H9 (cell line): ENCODE measurements around the gene RAPGEF3. TPM values are rescaled to one million over a fixed set of nuclear protein-coding genes. Genes with fewer than 3 reads are reported as not detected.

Experiments used
- DNase-seq: peaks from one replicate; pipeline ENCODE4 v3.0.0-alpha.2; 2017
- H2AFZ ChIP-seq: one replicate; pipeline ENCODE4 v1.6.1; 2013; ENCODE audit warnings: mild to moderate bottlenecking, low read length, control low read depth, moderate library complexity
- H2AK5ac ChIP-seq: 2 replicates; pipeline ENCODE4 v1.6.1; 2013; ENCODE audit warnings: low read length, control low read depth, mixed read lengths; ENCODE audit not compliant: insufficient read length
- H2BK120ac ChIP-seq: one replicate; pipeline ENCODE4 v1.6.1; 2013; ENCODE audit warnings: low read depth, mild to moderate bottlenecking, low read length, control low read depth, inconsistent platforms; ENCODE audit not compliant: poor library complexity, severe bottlenecking
- H2BK12ac ChIP-seq: 2 replicates; pipeline ENCODE4 v1.6.1; 2013; ENCODE audit warnings: low read length, control low read depth, mixed read lengths, low read depth; ENCODE audit not compliant: insufficient read length
- H2BK15ac ChIP-seq: 2 replicates; pipeline ENCODE4 v1.6.1; 2013; ENCODE audit warnings: low read depth, low read length, control low read depth
- H2BK20ac ChIP-seq: one replicate; pipeline ENCODE4 v1.6.1; 2013; ENCODE audit warnings: low read depth, mild to moderate bottlenecking, low read length, control low read depth, inconsistent platforms; ENCODE audit not compliant: poor library complexity, severe bottlenecking
- H2BK5ac ChIP-seq: 2 replicates; pipeline ENCODE4 v1.6.1; 2013; ENCODE audit warnings: low read length, control low read depth, mixed read lengths; ENCODE audit not compliant: insufficient read length
- H3K14ac ChIP-seq: 2 replicates; pipeline ENCODE4 v1.6.1; 2013; ENCODE audit warnings: low read length, control low read depth; ENCODE audit not compliant: insufficient read depth
- H3K18ac ChIP-seq: 2 replicates; pipeline ENCODE4 v1.6.1; 2013; ENCODE audit warnings: low read depth, mild to moderate bottlenecking, mixed read lengths, low read length, control low read depth; ENCODE audit not compliant: insufficient read length
- H3K23ac ChIP-seq: 2 replicates; pipeline ENCODE4 v1.6.1; 2013; ENCODE audit warnings: low read length, control low read depth, mixed read lengths, low read depth; ENCODE audit not compliant: insufficient read length
- H3K23me2 ChIP-seq: 2 replicates; pipeline ENCODE4 v1.6.1; 2013; ENCODE audit warnings: low read depth, mild to moderate bottlenecking, mixed read lengths, low read length, control low read depth; ENCODE audit not compliant: insufficient read length, poor library complexity, severe bottlenecking
- H3K27ac ChIP-seq: 2 replicates; pipeline ENCODE4 v1.5.1; 2013; ENCODE audit warnings: low read length, control low read depth, mixed read lengths, low read depth; ENCODE audit not compliant: insufficient read length
- H3K27me3 ChIP-seq: 2 replicates; pipeline ENCODE4 v1.6.1; 2013; ENCODE audit warnings: low read length, control low read depth, inconsistent platforms; ENCODE audit not compliant: insufficient read depth
- H3K4ac ChIP-seq: 2 replicates; pipeline ENCODE4 v1.6.1; 2013; ENCODE audit warnings: low read depth, mild to moderate bottlenecking, control low read depth, inconsistent platforms, low read length, moderate library complexity
- H3K4me1 ChIP-seq: 2 replicates; pipeline ENCODE4 v1.6.1; 2013; ENCODE audit warnings: low read length, control low read depth, inconsistent platforms; ENCODE audit not compliant: insufficient read depth
- H3K4me2 ChIP-seq: 2 replicates; pipeline ENCODE4 v1.6.1; 2013; ENCODE audit warnings: low read length, control low read depth, mixed read lengths; ENCODE audit not compliant: insufficient read length, insufficient read depth
- H3K56ac ChIP-seq: 2 replicates; pipeline ENCODE4 v1.6.1; 2013; ENCODE audit warnings: low read depth, mild to moderate bottlenecking, mixed read lengths, low read length, control low read depth; ENCODE audit not compliant: insufficient read length
- H3K79me1 ChIP-seq: 2 replicates; pipeline ENCODE4 v1.6.1; 2013; ENCODE audit warnings: low read depth, mild to moderate bottlenecking, moderate library complexity, low read length, control low read depth, inconsistent platforms; ENCODE audit not compliant: insufficient read depth, poor library complexity, severe bottlenecking
- H3K79me2 ChIP-seq: 2 replicates; pipeline ENCODE4 v1.6.1; 2013; ENCODE audit warnings: low read length, control low read depth, inconsistent platforms; ENCODE audit not compliant: insufficient read depth
- H3K9ac ChIP-seq: 2 replicates; pipeline ENCODE4 v1.6.1; 2013; ENCODE audit warnings: low read length, control low read depth, mixed read lengths; ENCODE audit not compliant: insufficient read length; ENCODE audit errors: extremely low read depth
- H3K9me3 ChIP-seq: one replicate; pipeline ENCODE4 v1.6.1; 2013; ENCODE audit warnings: low read depth, low read length, inconsistent platforms; ENCODE audit not compliant: control insufficient read depth
- H3T11ph ChIP-seq: one replicate; pipeline ENCODE4 v1.6.1; 2013; ENCODE audit warnings: mild to moderate bottlenecking, low read length, control low read depth, inconsistent platforms
- H4K20me1 ChIP-seq: one replicate; pipeline ENCODE4 v1.6.1; 2013; ENCODE audit not compliant: control insufficient read depth, insufficient read length, insufficient read depth
- H4K5ac ChIP-seq: 2 replicates; pipeline ENCODE4 v1.6.1; 2013; ENCODE audit warnings: low read depth, mild to moderate bottlenecking, mixed read lengths, low read length, control low read depth; ENCODE audit not compliant: insufficient read length
- H4K8ac ChIP-seq: replicated peaks from 2 replicates; pipeline ENCODE4 v1.6.1; 2013; ENCODE audit warnings: low read length, control low read depth, mixed read lengths, low read depth; ENCODE audit not compliant: insufficient read length
- H4K91ac ChIP-seq: 2 replicates; pipeline ENCODE4 v1.6.1; 2013; ENCODE audit warnings: low read depth, mild to moderate bottlenecking, moderate library complexity, mixed read lengths, low read length, control low read depth; ENCODE audit not compliant: insufficient read length
- H3K27ac Mint-ChIP-seq, 3 experiments: 2 replicates in 2 of 3; 3 replicates in 1 of 3; pipeline ENCODE4 v1.8.0; 2020 to 2021; ENCODE audit warnings: mixed read lengths in 3 of 3, mild to moderate bottlenecking in 1 of 3, moderate library complexity in 1 of 3
- H3K27me3 Mint-ChIP-seq: 2 replicates; pipeline ENCODE4 v1.8.0; 2021; ENCODE audit warnings: low read depth, mild to moderate bottlenecking, moderate library complexity, mixed read lengths
- H3K36me3 Mint-ChIP-seq, 3 experiments: 2 replicates in 2 of 3; 3 replicates in 1 of 3; pipeline ENCODE4 v1.8.0; 2020 to 2021; ENCODE audit warnings: low read depth in 3 of 3, mixed read lengths in 3 of 3; ENCODE audit not compliant: insufficient read depth in 1 of 3
- H3K4me1 Mint-ChIP-seq, 2 experiments: 2 replicates each; pipeline ENCODE4 v1.8.0; 2020; ENCODE audit warnings: mixed read lengths in 2 of 2
- H3K4me3 Mint-ChIP-seq, 2 experiments: 2 replicates in 1 of 2; 3 replicates in 1 of 2; pipeline ENCODE4 v1.8.0; 2020 to 2021; ENCODE audit warnings: mild to moderate bottlenecking in 2 of 2, mixed read lengths in 2 of 2, moderate library complexity in 1 of 2
- H3K9me3 Mint-ChIP-seq, 2 experiments: 2 replicates in 1 of 2; 3 replicates in 1 of 2; pipeline ENCODE4 v1.8.0; 2020; ENCODE audit warnings: mild to moderate bottlenecking in 2 of 2, mixed read lengths in 2 of 2, moderate library complexity in 1 of 2
- WGBS: extraction: QIAGEN DNeasy Blood & Tissue Kit; methylation state at CpG from one replicate; pipeline ENCODE4 v1.1.7; 2013; ENCODE audit warnings: missing lambda C conversion rate, low lambda C conversion rate, mixed read lengths; ENCODE audit not compliant: insufficient read length; ENCODE audit errors: extremely low coverage; 5-methylcytosine and 5-hydroxymethylcytosine counted together
- total RNA-seq: library from RNA; stranded (reverse); gene quantifications from 2 replicates; pipeline ENCODE4 v1.2.1, GENCODE V29; 2021
- TF ChIP-seq, protein P1 (sequence below): fragments of 200-600 bp; sonication (generic); conservative IDR thresholded peaks from 3 replicates; pipeline ENCODE4 v1.8.0; 2021; ENCODE audit warnings: antibody characterized with exemption, mild to moderate bottlenecking

RAPGEF3 gene
- total RNA-seq, 1 experiment from 2014 or later, result 7.4 TPM

GRCh38 chr12:47732504-47732903 lies 26.2 kb downstream of the RAPGEF3 start:
- H3K4me1 ChIP-seq, result peaks cover 3% of the 10 kb centered on the region; the same call in 1 of the 2 replicates
- WGBS, result no CpG with 5 or more reads among the region's 2 CpGs
- no peak overlapping the region for H3K23ac ChIP-seq
- Mint-ChIP-seq H3K27ac (no peak overlapping the region; a peak in 2 of 7 replicates), H3K36me3 (no peaks in the 10 kb centered on the region), H3K4me3 (no peak overlapping the region), H3K27me3 (peaks cover 9% of the 10 kb centered on the region), H3K4me1 (peaks cover 22 to 31% of the 10 kb centered on the region in 2 experiments), H3K9me3 (no peaks in the 10 kb centered on the region)
- H4K20me1 ChIP-seq, result no peaks in the 10 kb centered on the region
- no peak overlapping the region for H4K5ac ChIP-seq
- H3K14ac ChIP-seq, result no peak overlapping the region
- no peaks in the 10 kb centered on the region for H3K79me2 ChIP-seq
- H3K9me3 ChIP-seq, result no peaks in the 10 kb centered on the region
- no peak overlapping the region for H3K27ac ChIP-seq
- DNase-seq, result no peak
- no peak overlapping the region for H4K8ac ChIP-seq
- H3K18ac ChIP-seq, result no peak overlapping the region
- H3K27me3 ChIP-seq, result no peaks in the 10 kb centered on the region
- H3T11ph ChIP-seq, result no peak overlapping the region
- H2AFZ ChIP-seq, result no peak overlapping the region
- H3K23me2 ChIP-seq, result no peaks in the 10 kb centered on the region
- no peak overlapping the region for H3K56ac ChIP-seq
- H2BK20ac ChIP-seq, result no peak overlapping the region
- H4K91ac ChIP-seq, result no peak overlapping the region
- H2BK120ac ChIP-seq, result no peak overlapping the region
- H2BK5ac ChIP-seq, result no peak overlapping the region
- no peak overlapping the region for H2BK15ac ChIP-seq
- no peak overlapping the region for H3K9ac ChIP-seq
- TF ChIP-seq, protein P1, sequence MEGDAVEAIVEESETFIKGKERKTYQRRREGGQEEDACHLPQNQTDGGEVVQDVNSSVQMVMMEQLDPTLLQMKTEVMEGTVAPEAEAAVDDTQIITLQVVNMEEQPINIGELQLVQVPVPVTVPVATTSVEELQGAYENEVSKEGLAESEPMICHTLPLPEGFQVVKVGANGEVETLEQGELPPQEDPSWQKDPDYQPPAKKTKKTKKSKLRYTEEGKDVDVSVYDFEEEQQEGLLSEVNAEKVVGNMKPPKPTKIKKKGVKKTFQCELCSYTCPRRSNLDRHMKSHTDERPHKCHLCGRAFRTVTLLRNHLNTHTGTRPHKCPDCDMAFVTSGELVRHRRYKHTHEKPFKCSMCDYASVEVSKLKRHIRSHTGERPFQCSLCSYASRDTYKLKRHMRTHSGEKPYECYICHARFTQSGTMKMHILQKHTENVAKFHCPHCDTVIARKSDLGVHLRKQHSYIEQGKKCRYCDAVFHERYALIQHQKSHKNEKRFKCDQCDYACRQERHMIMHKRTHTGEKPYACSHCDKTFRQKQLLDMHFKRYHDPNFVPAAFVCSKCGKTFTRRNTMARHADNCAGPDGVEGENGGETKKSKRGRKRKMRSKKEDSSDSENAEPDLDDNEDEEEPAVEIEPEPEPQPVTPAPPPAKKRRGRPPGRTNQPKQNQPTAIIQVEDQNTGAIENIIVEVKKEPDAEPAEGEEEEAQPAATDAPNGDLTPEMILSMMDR, result no peak
- no peak overlapping the region for H3K4me2 ChIP-seq
- H3K4ac ChIP-seq, result no peak overlapping the region
- no peak overlapping the region for H2BK12ac ChIP-seq
- H3K79me1 ChIP-seq, result no peaks in the 10 kb centered on the region
- H2AK5ac ChIP-seq, result no peak overlapping the region
